ENCODE data around the gene B3GALNT2.
A peak's percentile ranks its signal among the peaks of the same experiment; 100 is the strongest.

Gene B3GALNT2

DNA sequence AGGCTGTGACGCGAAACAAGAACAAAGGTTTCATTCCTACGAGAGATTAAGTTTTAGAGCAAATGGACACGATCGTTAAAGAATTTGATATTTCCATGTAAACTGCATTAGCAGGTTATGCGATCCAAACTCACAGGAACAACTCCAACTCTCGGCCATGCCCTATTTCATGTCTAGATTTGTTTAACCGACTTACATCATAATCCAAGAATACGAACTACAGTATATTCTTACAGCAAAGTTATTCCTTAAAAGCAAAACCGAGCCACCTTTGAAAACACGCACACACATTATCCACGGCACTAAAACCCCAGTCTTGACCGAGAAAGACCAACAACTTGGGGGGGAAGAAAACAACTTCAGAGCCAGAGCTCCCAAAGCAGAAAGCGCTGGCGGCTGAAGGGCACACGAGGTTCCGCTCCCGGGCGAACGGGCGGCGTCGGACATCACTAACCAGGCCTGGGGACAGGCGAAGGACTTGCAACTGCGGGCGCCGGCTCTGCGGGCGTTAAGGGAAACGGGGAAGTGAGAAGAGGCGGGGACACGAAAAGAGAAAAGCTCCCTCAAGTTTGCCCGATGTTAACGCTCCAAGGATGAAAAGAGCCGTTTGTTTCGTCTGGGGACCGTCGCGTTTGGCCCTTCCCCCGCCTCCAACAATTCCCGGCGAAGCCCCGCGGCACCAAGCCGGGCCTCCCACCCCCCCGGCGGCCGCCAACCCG lies 690 bp downstream of the B3GALNT2 start:
- TF ChIP-seq SUZ12 (IDR thresholded peaks at IDR 0.05) (no peak), HDGF (IDR thresholded peaks at IDR 0.05; ENCODE audit: borderline replicate concordance) (no peak), FOXK2 (IDR thresholded peaks at IDR 0.05) (no peak), L3MBTL2 (conservative IDR thresholded peaks at IDR 0.05) (peak; percentile 82), BHLHE40 (IDR thresholded peaks at IDR 0.05; ENCODE audit: borderline replicate concordance) (no peak)
- peak; percentile 47 for DNase-seq (ENCODE audit: extremely low spot score)
- ChIA-PET POLR2A (interaction anchor here (1.0 to 3.1 kb wide), 25 partner anchors 9 to 468 kb away, joined by 3 to 24 read pairs (median 4); partner anchors contain the start of genes ARID4B, GGPS1 and RBM34), CTCF (interaction anchor here (0.5 to 2.2 kb wide), 17 partner anchors 10 to 468 kb away, joined by 3 to 11 read pairs (median 4); no protein-coding TSS in a partner anchor)

DNA sequence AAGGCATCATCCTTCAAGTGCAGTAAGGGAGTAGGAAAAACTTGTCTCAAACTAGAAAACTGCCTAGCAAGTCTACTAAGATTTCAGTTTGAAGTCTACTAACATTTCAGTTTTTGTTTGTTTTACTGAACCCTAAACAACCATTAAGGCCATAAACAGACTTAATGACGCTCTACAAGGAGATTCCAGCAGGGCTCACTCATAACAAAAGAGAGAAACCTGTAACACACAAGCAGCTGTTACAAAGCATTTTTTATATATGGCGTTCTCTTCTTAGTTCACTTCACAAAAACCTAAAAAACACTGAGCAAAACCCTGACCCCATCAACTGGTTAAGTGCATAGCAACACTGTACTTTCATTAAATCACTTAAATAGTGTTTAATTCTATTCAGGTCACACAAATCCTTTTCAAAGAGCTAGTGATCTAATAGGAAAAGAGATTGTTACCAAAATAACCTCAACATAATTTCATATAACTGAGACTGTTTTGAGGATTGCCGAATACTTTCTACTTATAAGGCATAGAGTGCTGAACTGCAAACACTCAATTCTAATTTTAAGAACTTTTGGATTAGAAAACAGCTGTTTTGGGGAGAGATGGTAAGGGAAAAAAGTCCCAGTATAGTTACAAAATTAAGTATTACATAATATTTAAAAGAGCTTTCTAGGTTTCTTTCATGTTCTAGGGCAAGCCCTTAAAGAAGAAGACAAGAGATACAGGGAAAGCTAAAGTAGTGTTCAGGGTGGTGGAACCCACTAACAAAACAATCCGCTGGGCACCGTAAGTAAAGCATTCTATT lies 1.4 kb downstream of the B3GALNT2 start:
- DNase-seq (ENCODE audit: extremely low spot score), result peak; percentile 26
- TF ChIP-seq TARDBP (IDR thresholded peaks at IDR 0.05) (no peak), PKNOX1 (IDR thresholded peaks at IDR 0.05) (no peak; the same call in 1 of the 2 replicates), BHLHE40 (IDR thresholded peaks at IDR 0.05; ENCODE audit: borderline replicate concordance) (no peak), CTBP1 (IDR thresholded peaks at IDR 0.05; ENCODE audit: borderline replicate concordance) (peak; percentile 67; the same call in 1 of the 2 replicates), FOXK2 (IDR thresholded peaks at IDR 0.05) (no peak), FOXA1 (IDR thresholded peaks at IDR 0.05) (no peak), L3MBTL2 (conservative IDR thresholded peaks at IDR 0.05) (no peak), SP1 (IDR thresholded peaks at IDR 0.05) (no peak), ZNF384 (IDR thresholded peaks at IDR 0.05) (no peak), LEF1 (IDR thresholded peaks at IDR 0.05; ENCODE audit: borderline replicate concordance) (0 out of 2 replicates have a peak, but pooled peaks have one; percentile 45), ARNT (IDR thresholded peaks at IDR 0.05) (no peak)
- POLR2A ChIA-PET, result interaction anchor here (0.6 to 3.1 kb wide), 6 partner anchors 32 to 469 kb away, joined by 3 to 16 read pairs (median 4); partner anchors contain the start of gene RBM34
- CTCF ChIA-PET, result interaction anchor here (0.6 to 1.5 kb wide), 3 partner anchors 12 to 31 kb away, joined by 4 to 5 read pairs (median 5); no protein-coding TSS in a partner anchor

DNA sequence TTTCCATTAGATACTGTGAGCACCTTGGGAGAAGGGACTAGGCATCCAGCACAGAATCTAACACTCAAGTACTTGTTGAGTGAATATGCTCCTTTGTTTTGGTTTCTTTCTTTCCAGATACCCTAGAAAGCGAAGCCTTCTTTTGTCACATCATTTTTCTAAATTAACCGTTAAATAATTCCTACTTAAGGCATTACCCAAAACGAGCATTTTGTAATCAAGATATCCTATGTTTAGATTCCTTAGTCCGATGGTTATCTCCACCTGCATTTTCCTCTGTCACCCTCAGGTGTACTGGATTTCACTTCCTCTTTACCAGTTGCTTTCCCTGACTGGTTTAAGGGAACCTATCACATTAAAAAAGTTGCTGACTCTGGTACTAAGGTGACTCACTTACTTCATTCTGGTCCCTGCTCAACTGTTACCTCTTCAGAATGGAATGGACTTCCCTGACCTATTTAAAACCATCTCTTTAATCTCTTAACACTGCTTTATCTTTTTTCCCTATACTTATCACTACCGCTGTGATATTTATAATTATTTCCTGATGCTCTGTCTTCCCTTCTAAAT lies 3.2 kb downstream of the B3GALNT2 start:
- TF ChIP-seq CTBP1 (IDR thresholded peaks at IDR 0.05; ENCODE audit: borderline replicate concordance) (no peak), FOXK2 (IDR thresholded peaks at IDR 0.05) (no peak), BHLHE40 (IDR thresholded peaks at IDR 0.05; ENCODE audit: borderline replicate concordance) (no peak), PKNOX1 (IDR thresholded peaks at IDR 0.05) (no peak), HDGF (IDR thresholded peaks at IDR 0.05; ENCODE audit: borderline replicate concordance) (no peak), NFRKB (IDR thresholded peaks at IDR 0.05) (no peak), FOXA1 (IDR thresholded peaks at IDR 0.05) (no peak), L3MBTL2 (conservative IDR thresholded peaks at IDR 0.05) (no peak), SUZ12 (IDR thresholded peaks at IDR 0.05) (no peak), SP1 (IDR thresholded peaks at IDR 0.05) (no peak), LEF1 (IDR thresholded peaks at IDR 0.05; ENCODE audit: borderline replicate concordance) (no peak)
- POLR2A ChIA-PET, result no interaction called here
- DNase-seq (ENCODE audit: extremely low spot score), result no peak
- CTCF ChIA-PET, result interaction anchor here (0.7 kb wide), 1 partner anchor 374 kb away, joined by 7 read pairs; no protein-coding TSS in a partner anchor

DNA sequence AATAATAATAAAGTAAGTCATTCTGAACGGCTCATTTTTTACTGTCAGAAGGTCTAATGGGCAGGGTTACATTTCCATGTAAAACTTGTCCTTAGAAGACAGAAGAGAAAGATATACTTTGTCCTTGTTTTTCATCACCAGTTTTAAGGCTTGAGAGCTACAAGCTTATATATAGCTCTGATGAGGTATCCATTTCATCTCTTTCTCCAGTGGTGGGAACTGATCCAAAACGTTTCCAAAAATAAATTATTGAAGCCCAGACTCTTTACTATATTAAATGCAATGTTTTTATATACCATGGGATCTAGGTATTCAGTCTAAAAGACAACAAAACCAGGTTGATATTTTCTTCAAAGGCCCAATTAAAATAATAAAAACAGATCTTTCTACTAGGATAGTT lies 8.7 kb downstream of the B3GALNT2 start:
- ChIA-PET CTCF (interaction anchor here (1.2 kb wide), 1 partner anchor 19 kb away, joined by 3 read pairs; no protein-coding TSS in a partner anchor), POLR2A (no interaction called here)
- no peak for DNase-seq (ENCODE audit: extremely low spot score)
- TF ChIP-seq SP1 (IDR thresholded peaks at IDR 0.05), result no peak
- no peak for TF ChIP-seq ELF4 (IDR thresholded peaks at IDR 0.05)
- no peak for TF ChIP-seq FOXA1 (IDR thresholded peaks at IDR 0.05)
- no peak for TF ChIP-seq ARNT (IDR thresholded peaks at IDR 0.05)
- no peak for TF ChIP-seq L3MBTL2 (conservative IDR thresholded peaks at IDR 0.05)
- no peak for TF ChIP-seq FOXM1 (IDR thresholded peaks at IDR 0.05; ENCODE audit: borderline replicate concordance)
- no peak for TF ChIP-seq BHLHE40 (IDR thresholded peaks at IDR 0.05; ENCODE audit: borderline replicate concordance)
- TF ChIP-seq ZNF384 (IDR thresholded peaks at IDR 0.05), result no peak
- no peak for TF ChIP-seq PKNOX1 (IDR thresholded peaks at IDR 0.05)
- TF ChIP-seq LEF1 (IDR thresholded peaks at IDR 0.05; ENCODE audit: borderline replicate concordance), result no peak
- no peak for TF ChIP-seq SUZ12 (IDR thresholded peaks at IDR 0.05)
- no peak for TF ChIP-seq CTBP1 (IDR thresholded peaks at IDR 0.05; ENCODE audit: borderline replicate concordance)
- TF ChIP-seq NFRKB (IDR thresholded peaks at IDR 0.05), result no peak
- TF ChIP-seq TARDBP (IDR thresholded peaks at IDR 0.05), result no peak
- no peak for TF ChIP-seq HDGF (IDR thresholded peaks at IDR 0.05; ENCODE audit: borderline replicate concordance)
- TF ChIP-seq FOXK2 (IDR thresholded peaks at IDR 0.05), result no peak

- TF ChIP-seq NFRKB (IDR thresholded peaks at IDR 0.05), result no peak
- no peak for TF ChIP-seq LEF1 (IDR thresholded peaks at IDR 0.05; ENCODE audit: borderline replicate concordance)
- no peak for TF ChIP-seq ARNT (IDR thresholded peaks at IDR 0.05)
- TF ChIP-seq FOXK2 (IDR thresholded peaks at IDR 0.05), result no peak
- TF ChIP-seq L3MBTL2 (conservative IDR thresholded peaks at IDR 0.05), result no peak
- TF ChIP-seq TARDBP (IDR thresholded peaks at IDR 0.05), result no peak
- no peak for TF ChIP-seq PKNOX1 (IDR thresholded peaks at IDR 0.05)
- no peak for TF ChIP-seq SUZ12 (IDR thresholded peaks at IDR 0.05)
- TF ChIP-seq CTBP1 (IDR thresholded peaks at IDR 0.05; ENCODE audit: borderline replicate concordance), result no peak
- no peak for TF ChIP-seq BHLHE40 (IDR thresholded peaks at IDR 0.05; ENCODE audit: borderline replicate concordance)
- no peak for TF ChIP-seq FOXM1 (IDR thresholded peaks at IDR 0.05; ENCODE audit: borderline replicate concordance)
- no peak for TF ChIP-seq SP1 (IDR thresholded peaks at IDR 0.05)
- TF ChIP-seq ZNF384 (IDR thresholded peaks at IDR 0.05), result no peak
- TF ChIP-seq ELF4 (IDR thresholded peaks at IDR 0.05), result no peak
- TF ChIP-seq FOXA1 (IDR thresholded peaks at IDR 0.05), result no peak
- TF ChIP-seq HDGF (IDR thresholded peaks at IDR 0.05; ENCODE audit: borderline replicate concordance), result no peak
- POLR2A ChIA-PET, result interaction anchor here (2.1 kb wide), 1 partner anchor 10 kb away, joined by 14 read pairs; the partner anchor contains the start of gene B3GALNT2
- CTCF ChIA-PET, result no interaction called here
- no peak for DNase-seq (ENCODE audit: extremely low spot score)
Observed at GRCh38 chr1:235495030-235495429, 9.2 kb downstream of the B3GALNT2 start.

Measured in HEK293T (cell line).